ENCODE measurements around the gene CPTP.

CPTP gene

GRCh38 chr1:1359664-1360468, 35.3 kb downstream of the CPTP start:
- TF ChIP-seq, protein P1, sequence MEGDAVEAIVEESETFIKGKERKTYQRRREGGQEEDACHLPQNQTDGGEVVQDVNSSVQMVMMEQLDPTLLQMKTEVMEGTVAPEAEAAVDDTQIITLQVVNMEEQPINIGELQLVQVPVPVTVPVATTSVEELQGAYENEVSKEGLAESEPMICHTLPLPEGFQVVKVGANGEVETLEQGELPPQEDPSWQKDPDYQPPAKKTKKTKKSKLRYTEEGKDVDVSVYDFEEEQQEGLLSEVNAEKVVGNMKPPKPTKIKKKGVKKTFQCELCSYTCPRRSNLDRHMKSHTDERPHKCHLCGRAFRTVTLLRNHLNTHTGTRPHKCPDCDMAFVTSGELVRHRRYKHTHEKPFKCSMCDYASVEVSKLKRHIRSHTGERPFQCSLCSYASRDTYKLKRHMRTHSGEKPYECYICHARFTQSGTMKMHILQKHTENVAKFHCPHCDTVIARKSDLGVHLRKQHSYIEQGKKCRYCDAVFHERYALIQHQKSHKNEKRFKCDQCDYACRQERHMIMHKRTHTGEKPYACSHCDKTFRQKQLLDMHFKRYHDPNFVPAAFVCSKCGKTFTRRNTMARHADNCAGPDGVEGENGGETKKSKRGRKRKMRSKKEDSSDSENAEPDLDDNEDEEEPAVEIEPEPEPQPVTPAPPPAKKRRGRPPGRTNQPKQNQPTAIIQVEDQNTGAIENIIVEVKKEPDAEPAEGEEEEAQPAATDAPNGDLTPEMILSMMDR (IDR thresholded peaks at IDR 0.05; ENCODE audit: control insufficient read depth, insufficient read depth, low read depth, low read length, missing control alignments): no peak
- peak overlapping the region; percentile 38 for H3K4me3 ChIP-seq (ENCODE audit: control insufficient read depth, low read depth, low read length)
- peak; percentile 70 for DNase-seq (ENCODE audit: low read depth)

GRCh38 chr1:1360506-1361169, 36.0 kb downstream of the CPTP start:
- DNase-seq (ENCODE audit: low read depth): peak; percentile 79
- TF ChIP-seq, protein P1 (IDR thresholded peaks at IDR 0.05; ENCODE audit: control insufficient read depth, insufficient read depth, low read depth, low read length, missing control alignments): no peak
- H3K4me3 ChIP-seq (ENCODE audit: control insufficient read depth, low read depth, low read length): peak overlapping the region; percentile 44

DNA sequence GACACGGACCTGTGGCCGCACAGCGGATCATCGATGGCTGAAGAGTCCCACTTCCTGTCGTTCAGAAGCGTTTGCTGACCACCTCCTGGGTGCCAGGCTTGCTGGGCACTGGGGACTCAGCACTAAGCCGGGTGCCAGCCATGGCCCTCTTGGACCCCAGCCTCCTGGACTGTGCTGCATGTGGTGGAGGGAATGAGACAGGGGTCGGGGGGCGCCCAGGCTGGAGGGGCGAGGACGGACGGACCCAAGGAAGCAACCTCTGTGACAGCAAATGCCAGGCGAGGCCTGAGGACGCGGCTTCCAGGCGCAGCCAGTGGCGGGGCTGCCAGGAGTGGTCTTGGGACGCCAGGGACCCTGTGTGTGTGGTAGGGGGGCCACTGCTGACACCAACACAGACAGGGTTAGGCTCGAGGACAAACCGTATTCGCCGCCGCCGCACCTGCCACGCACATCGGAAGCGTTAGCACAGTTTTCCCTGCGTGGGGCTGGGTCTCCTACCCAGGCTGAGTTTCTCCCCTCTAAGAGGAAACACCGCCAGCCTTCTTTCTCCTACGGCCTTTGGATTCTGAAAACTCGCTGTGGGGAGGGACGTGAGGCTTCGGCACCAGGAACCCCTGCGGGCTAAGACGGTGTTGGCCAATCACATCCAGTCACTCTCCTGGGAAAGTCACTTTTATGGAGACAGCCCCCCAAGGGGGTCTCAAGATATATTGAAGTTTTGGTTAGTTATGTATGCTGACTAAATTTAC, 36.8 kb downstream of the CPTP start:
- peak overlapping the region; percentile 44 for H3K4me3 ChIP-seq (ENCODE audit: control insufficient read depth, low read depth, low read length)
- TF ChIP-seq, protein P1 (IDR thresholded peaks at IDR 0.05; ENCODE audit: control insufficient read depth, insufficient read depth, low read depth, low read length, missing control alignments): no peak
- no peak for DNase-seq (ENCODE audit: low read depth)

DNA sequence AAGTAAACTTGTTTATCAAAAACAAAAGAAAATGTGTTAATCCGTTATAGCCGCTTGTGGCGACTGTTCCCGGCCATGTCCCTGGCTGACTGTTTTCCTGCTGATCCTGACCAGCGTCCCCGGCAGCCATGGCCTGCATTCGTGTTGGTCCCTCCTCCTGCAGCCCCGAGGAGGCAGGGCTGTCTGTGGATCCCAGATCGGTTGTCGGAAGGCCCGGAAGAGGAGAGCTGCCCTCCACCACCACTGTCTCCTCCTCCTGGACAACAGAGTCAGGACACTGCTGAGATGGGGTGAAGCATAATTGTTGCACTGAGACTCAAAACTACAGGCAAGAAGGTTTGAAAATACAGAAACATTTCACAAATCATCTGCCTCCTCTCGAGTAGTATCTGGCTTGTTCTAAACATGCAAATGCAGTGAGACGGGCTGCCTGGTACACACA, 37.4 kb downstream of the CPTP start:
- H3K4me3 ChIP-seq (ENCODE audit: control insufficient read depth, low read depth, low read length): peak overlapping the region; percentile 44
- TF ChIP-seq, protein P1 (IDR thresholded peaks at IDR 0.05; ENCODE audit: control insufficient read depth, insufficient read depth, low read depth, low read length, missing control alignments): peak; percentile 38
- DNase-seq (ENCODE audit: low read depth): no peak

DNA sequence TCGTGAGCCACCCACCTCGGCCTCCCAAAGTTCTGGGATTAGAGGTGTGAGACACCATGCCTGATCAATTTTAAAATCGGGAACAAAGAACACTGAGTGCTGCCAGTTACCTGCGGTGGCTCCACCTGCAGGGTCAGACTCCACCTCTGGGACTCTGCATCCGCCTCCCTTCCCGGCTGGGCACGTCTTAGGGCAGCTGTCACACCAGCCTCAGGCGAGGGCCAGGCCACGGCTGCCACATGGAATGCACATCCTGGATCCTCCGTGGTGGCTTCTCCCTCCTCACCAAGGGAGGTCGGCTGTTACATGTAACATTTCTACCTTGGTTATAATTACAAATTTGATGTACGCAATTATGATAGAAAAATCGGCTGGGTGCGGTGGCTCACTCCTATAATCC, 39.7 kb downstream of the CPTP start:
- no peak for DNase-seq (ENCODE audit: low read depth)
- H3K4me3 ChIP-seq (ENCODE audit: control insufficient read depth, low read depth, low read length): no peak overlapping the region
- TF ChIP-seq, protein P1 (IDR thresholded peaks at IDR 0.05; ENCODE audit: control insufficient read depth, insufficient read depth, low read depth, low read length, missing control alignments): no peak

DNA sequence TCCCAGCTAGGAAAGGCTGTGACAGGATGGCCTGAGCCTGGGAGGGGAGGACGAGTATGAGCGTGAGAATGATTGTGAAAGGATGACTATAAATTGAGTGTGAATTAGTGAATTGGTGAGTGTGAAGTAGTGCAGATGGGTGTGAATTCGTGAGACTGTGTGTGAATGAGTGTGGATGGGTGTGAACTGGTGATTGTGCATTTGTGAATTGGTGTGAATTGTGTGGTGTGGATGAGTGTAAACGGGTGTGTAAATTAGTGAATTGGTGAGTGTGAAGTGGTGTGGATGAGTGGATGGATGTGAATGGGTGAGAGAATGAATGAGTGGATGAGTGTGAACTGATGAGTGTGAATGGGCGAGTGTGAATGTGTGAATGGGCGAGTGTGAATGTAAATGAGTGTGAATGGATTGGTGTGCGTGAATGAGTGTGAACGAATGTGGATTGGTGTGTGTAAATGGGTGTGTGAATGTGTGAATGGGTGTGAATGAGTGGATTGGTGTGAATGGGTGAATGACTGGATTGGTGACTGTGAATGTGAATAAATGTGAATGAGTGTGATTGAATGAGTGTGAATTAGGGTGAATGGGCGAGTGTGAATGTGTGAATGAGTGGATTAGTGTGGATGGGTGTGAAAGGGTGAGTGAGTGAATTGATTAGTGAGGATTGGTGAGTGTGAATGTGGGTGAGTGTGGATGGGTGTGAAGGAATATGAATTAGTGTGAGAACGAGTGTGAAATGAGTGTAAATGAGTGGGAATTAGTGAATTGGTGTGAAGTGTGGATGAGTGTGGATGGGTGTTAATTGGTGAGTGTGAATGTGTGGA, 41.5 kb downstream of the CPTP start:
- TF ChIP-seq, protein P1 (IDR thresholded peaks at IDR 0.05; ENCODE audit: control insufficient read depth, insufficient read depth, low read depth, low read length, missing control alignments): no peak
- H3K4me3 ChIP-seq (ENCODE audit: control insufficient read depth, low read depth, low read length): no peak overlapping the region
- DNase-seq (ENCODE audit: low read depth): no peak
